ENCODE measurements around the gene ATP1A1.

DNA sequence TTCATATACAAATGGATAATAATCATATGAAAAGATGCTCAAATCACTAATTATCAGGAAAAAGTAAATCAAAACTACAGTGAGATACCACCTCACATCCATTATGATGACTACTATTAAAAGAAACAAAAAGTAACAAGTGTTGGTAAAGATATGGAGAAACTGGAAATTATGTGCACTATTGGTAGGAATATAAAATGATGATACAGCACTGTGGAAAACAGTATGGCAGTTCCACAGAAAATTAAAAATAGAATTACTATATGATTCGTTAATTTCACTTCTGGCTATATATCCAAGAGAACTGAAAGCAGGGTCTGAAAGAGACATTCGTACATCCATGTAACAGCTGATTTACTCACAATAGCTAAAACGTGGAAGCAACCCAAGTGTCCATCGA lies 21.1 kb upstream of the ATP1A1 start:
- TF ChIP-seq, protein P1, sequence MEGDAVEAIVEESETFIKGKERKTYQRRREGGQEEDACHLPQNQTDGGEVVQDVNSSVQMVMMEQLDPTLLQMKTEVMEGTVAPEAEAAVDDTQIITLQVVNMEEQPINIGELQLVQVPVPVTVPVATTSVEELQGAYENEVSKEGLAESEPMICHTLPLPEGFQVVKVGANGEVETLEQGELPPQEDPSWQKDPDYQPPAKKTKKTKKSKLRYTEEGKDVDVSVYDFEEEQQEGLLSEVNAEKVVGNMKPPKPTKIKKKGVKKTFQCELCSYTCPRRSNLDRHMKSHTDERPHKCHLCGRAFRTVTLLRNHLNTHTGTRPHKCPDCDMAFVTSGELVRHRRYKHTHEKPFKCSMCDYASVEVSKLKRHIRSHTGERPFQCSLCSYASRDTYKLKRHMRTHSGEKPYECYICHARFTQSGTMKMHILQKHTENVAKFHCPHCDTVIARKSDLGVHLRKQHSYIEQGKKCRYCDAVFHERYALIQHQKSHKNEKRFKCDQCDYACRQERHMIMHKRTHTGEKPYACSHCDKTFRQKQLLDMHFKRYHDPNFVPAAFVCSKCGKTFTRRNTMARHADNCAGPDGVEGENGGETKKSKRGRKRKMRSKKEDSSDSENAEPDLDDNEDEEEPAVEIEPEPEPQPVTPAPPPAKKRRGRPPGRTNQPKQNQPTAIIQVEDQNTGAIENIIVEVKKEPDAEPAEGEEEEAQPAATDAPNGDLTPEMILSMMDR (tag by site-specific recombination; IDR thresholded peaks at IDR 0.05), result no peak
- TF ChIP-seq PRDM2 (tag by site-specific recombination; IDR thresholded peaks at IDR 0.05; ENCODE audit: borderline replicate concordance) (no peak), ZNF549 (tag by site-specific recombination; IDR thresholded peaks at IDR 0.05) (no peak), SP2 (tag by site-specific recombination; IDR thresholded peaks at IDR 0.05) (no peak), ZNF146 (tag by site-specific recombination; IDR thresholded peaks at IDR 0.05) (no peak)
- TF ChIP-seq, protein P2, sequence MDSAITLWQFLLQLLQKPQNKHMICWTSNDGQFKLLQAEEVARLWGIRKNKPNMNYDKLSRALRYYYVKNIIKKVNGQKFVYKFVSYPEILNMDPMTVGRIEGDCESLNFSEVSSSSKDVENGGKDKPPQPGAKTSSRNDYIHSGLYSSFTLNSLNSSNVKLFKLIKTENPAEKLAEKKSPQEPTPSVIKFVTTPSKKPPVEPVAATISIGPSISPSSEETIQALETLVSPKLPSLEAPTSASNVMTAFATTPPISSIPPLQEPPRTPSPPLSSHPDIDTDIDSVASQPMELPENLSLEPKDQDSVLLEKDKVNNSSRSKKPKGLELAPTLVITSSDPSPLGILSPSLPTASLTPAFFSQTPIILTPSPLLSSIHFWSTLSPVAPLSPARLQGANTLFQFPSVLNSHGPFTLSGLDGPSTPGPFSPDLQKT (IDR thresholded peaks at IDR 0.05; ENCODE audit: borderline replicate concordance, low read depth, low read length), result no peak
- TF ChIP-seq, protein P3, sequence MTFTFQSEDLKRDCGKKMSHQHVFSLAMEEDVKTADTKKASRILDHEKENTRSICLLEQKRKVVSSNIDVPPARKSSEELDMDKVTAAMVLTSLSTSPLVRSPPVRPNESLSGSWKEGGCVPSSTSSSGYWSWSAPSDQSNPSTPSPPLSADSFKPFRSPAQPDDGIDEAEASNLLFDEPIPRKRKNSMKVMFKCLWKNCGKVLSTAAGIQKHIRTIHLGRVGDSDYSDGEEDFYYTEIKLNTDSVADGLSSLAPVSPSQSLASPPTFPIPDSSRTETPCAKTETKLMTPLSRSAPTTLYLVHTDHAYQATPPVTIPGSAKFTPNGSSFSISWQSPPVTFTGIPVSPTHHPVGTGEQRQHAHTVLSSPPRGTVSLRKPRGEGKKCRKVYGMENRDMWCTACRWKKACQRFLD (tag by site-specific recombination; IDR thresholded peaks at IDR 0.05), result no peak
